CD1c-positive myeloid dendritic cell (primary cell): ENCODE results near the gene NHLRC2.

Experiments
- DNase-seq: peaks from one replicate; pipeline ENCODE4 v3.0.0-alpha.2; 2016; ENCODE audit errors: extremely low spot score

The NHLRC2 gene

DNA sequence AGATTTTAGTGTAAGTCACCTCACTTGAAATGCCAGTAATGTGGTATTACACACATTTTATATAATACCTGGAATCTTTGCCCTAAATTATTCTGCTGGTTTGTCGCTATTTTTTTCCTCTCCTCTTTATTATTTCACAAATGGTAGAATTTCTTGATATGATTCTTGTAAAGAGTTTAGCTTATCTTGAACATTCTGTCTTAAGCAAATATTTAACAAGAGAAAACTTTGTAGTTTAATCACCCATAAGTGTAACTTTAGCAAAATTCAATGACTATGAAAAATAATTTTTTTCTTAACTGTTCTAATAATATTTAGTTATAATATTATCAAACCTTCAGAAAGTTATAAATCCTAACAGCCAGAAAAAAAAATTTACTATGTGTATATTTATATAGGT lies 56.7 kb downstream of the NHLRC2 start:
- no peak for DNase-seq

DNA sequence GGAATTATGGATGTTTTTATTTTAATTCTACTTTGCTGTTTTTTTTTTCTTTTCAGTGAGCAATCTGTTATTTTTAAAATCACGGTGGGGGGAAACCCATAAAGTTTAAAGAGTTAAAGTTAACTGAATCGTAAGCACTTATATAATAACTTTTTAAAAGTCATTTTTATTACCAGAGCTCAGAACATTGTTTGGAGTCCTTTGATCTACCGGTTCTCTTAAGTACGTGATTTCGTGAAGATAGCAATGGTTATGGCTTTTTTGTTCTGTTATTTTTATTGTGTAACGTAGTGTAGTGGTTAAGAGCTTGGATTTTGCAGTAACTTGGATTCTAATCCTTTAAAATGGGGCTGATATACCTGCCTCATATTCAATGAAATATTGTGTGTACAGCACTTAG lies 57.4 kb downstream of the NHLRC2 start:
- no peak for DNase-seq

GRCh38 chr10:113912582-113912981 lies 58.1 kb downstream of the NHLRC2 start:
- DNase-seq: no peak

DNA sequence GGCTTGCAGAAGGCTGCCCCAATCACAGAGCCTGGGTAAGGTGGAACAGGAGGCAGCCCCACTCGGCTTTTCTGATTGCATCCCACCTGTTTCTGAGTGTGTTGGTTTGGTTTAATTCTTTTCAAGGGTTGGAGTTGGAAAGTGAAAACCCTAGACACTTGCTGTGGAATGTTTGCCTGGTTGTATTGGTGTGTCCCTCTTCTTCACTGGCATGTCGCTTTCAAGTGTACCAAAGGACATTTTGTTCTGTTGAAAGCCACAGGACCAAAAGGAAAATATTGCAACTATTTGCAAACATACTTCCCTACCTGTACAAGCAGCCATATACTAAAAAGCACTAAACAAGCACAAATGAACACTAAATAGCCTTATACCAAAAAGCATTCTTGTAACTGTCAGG lies 60.5 kb downstream of the NHLRC2 start:
- no peak for DNase-seq

DNA sequence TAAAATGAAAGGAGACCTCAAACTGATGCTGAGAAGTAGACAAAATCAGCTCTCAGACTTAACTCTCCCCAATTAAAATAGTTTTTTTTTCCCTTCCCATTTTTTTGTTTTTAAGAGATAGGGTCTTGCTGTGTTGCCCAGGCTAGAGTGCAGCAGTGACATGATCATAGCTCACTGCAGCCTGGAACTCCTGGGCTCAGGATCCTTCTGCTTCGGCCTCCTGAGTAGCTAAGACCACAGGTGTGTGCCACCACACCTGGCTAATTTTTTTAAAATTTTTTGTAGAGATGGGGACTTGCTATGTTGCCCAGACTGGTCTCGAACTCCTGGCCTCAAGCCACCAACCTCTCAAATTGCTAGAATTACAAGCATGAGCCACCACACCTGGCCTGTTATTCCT lies 61.1 kb downstream of the NHLRC2 start:
- DNase-seq: no peak

GRCh38 chr10:113916053-113916452 lies 61.6 kb downstream of the NHLRC2 start:
- DNase-seq: no peak

GRCh38 chr10:113917636-113918035 lies 63.2 kb downstream of the NHLRC2 start:
- no peak for DNase-seq

DNA sequence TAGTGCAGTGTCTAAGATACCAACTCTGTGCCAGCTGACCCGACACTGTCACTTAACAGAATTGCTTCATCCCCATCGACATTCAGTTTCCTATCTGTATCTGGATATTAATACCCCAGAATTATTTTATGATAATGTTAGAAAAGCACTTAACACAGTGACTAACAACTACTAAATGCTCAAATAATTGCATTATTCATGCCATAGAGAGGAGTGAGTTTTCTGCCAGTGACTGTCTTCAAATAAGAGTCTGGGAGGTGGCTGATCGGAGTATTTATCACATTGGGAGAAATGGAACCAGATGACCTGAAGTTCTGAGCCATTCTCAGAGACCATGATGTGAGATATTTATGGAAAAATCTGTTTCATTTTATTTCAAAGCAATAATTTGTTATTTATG lies 65.7 kb downstream of the NHLRC2 start:
- DNase-seq: no peak

DNA sequence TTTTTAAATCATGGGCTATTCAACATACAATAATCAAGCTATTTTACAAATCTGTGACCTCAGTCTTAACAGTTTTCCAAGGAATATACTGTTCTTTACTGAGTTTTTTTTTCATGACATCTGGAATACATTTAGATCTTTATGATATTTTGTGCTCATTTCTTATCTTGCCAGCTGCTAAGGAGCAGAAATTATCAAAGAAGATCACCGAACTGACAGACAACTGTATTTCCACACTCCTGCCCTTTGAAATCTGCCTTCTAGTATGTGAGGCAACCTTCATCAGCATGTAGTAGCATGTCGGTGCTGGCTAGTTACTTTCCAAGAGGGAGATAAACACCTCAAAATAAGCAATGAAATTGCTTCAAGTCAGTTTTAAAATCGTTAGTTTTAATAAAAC lies 66.4 kb downstream of the NHLRC2 start:
- no peak for DNase-seq

DNA sequence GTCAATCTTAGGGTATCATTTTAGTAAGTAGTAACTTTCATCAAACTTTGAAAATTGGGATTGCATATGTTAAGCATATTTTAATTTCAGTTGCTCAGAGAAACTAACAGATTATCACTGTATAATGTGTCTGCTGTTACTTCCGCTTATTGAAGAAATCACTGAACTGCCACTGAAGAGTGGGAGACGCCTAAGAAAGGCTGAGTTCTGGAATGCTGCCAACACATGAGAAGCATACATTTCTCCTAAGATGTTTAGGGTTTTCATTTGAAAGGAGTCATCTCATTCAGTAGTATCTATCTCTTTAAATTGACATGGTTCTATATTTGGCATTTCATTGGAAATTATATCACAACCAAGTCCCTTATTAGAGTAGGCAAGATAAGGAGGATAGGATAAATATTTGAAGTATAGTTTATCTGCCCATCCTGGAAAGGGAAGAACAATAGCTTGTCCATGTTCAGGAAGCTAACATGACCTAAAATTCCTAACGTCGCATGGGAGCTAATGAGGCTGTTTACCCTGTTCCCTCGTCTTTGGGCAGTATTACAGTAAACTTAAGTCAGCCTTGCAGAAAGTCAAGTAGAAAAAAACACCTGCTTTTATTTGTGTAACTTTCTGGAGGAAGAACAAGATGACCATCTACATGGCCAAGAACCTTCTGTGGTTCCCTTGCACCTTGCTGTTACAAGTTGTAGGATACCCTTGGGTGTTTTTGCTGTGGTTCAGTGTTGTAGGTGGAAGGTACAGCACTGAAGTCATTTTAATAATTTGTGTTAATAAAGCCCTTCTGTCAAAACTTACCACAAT lies 67.3 kb downstream of the NHLRC2 start:
- peak; percentile 38 for DNase-seq

DNA sequence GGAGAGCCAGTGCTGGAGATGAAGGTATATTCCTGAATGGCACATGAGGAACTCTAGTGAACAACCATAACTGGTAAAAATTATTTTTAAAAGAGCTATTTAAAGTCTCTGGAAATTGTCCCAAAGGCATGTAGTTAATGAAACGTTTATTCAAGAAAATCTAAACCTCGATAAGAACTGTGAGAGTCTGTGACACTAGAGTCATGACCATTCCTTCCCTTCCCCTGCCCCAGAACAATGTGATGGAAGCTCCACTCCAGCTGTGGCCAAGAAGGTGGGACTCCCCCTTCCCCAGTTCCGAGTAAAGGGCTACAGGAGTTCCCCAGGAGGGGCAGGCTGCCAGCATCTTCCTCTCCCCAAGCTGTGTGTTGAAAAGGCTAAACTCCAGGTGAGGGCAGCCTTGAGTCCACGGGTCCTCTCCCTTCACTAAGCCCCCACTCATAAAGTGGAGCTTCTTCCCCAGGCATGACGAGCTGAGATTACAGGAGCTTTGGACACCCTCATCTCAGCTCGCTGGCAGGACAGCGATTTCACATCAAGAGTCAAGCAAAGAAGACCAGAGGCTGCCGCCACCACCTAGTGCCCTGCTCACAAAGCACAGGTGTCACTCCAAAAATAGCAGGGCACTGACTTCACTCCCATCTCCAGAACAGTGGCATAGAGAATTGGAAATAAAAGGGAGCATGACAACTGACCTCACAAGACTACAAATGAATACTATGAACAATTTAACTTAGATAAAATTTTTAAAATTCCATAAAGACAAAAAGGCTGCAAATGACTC lies 68.5 kb downstream of the NHLRC2 start:
- no peak for DNase-seq

DNA sequence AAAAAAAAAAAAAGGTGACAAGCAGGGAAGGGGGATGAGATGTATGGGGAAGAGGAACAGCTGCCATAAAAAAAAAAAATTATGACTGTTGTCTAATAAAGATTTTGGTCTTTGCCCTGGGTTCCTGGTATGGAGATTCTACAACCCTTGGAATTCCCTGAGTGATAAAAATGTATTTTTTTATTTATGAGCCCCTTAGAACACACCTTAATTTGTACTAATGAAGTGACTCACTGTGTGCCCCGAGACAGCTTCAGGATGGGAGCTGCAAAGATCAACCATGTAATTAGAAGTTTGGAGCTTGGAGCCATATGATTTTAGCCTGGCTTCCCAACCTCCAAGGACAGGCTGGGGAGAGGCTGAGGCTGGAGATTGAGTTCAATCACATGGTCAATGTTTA lies 69.7 kb downstream of the NHLRC2 start:
- DNase-seq: no peak

GRCh38 chr10:113924664-113925063 lies 70.2 kb downstream of the NHLRC2 start:
- no peak for DNase-seq

GRCh38 chr10:113927440-113927839 lies 73.0 kb downstream of the NHLRC2 start:
- no peak for DNase-seq

DNA sequence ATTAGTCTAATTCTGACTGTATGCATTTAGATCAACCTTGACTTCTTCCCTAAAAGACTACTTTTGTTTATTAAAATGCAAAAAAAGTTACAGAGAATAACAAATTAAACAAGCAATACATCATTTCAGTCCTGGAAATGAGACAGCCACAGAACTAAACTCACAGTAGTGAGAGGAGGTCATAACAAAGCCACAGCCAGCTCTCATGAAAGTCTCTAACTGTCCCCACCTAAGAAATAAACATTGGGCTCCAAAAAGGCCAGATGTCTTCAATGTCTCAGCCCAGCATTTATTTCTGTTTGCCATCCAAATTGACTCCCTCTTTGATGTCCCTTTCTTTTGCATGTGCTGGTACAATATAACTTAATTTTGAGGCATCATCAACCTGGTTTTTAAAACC lies 74.4 kb downstream of the NHLRC2 start:
- no peak for DNase-seq

- DNase-seq: no peak
Observed at GRCh38 chr10:113929522-113929921, 75.1 kb downstream of the NHLRC2 start.

GRCh38 chr10:113930482-113931057 lies 76.1 kb downstream of the NHLRC2 start:
- no peak for DNase-seq

- DNase-seq: no peak
Observed at GRCh38 chr10:113932854-113933253, 78.4 kb downstream of the NHLRC2 start.

- no peak for DNase-seq
Observed at GRCh38 chr10:113933894-113934532, 79.6 kb downstream of the NHLRC2 start.

DNA sequence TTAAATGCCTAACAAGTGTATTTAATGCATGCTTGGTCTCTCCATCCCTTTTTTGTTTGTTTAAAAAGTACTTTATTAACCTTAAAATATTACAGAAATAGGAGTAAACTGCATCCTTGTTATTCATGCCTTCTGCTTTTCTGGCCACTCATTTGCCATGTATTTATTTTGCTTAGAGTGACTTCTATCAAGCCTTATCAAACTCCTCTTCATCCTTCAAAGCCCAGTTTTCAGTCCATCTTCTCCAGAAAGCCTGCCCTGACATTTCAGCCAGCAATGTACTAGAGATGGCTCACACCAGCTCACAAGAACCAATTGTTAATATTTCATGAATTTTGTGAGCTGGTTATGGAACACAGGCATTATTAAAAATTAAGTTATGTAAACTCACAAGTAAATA lies 82.8 kb downstream of the NHLRC2 start:
- no peak for DNase-seq

DNA sequence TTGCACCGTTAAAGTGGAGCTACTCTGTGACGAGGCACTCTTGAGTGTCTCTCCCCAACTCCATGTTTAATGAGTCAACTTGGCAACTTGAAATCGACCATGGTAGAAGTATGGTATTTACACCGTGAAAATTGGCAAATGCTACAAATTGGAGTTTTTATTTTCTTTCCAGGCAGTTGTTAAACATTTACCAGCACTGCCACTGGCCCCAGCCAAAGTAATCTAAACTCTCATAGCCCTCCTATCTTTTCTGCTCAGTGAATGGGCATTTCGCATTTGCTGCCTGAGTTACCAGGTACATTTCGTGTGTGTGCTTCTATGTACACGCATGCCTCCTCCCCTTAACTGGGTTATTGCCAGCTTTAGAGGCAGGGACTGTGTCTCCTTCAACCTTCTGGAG lies 83.3 kb downstream of the NHLRC2 start:
- no peak for DNase-seq

DNA sequence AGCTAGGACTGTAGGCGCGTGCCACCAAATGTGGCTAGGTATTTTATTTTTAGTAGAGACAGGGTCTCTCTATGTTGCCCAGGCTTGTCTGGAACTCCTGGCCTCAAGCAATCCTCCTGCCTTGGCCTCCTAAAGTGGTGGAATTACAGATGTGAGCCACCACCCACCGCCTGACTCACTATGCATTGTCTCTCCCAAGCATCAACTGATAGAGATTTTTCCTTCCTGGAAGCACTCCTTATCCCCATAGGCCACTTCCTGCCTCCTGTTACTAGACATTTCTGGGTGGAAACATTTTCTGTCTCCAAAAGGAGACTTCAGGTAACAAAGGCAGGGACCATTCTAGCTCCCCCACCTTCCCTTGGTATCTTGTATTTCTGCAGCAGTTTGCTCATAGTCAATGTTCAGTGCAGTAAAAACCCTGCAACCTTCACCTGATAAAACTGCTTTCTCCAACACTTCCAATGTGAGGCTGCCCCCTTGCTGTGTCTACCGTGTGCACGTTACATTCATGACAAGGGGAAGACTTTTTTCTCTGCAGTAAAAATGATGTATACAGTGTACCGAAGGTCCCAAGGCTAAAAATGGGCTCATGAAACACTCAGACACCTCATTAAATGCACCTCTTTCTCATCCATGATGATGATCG lies 84.9 kb downstream of the NHLRC2 start:
- no peak for DNase-seq
